ENCODE data around the gene FABP6. TPM values are rescaled to one million over a fixed set of nuclear protein-coding genes. Genes with fewer than 3 reads are reported as not detected.
"Not testable (repeated sequence)": the region's sequence is repeated elsewhere in the genome, so short reads cannot be mapped to it uniquely, and the experiment has no call there.

Gene FABP6
- polyA plus RNA-seq, 2 of the 4 experiments (the other 2 are of a cell fraction) = 0.75 to 0.93 TPM

GRCh38 chr5:160192424-160192823 is 36.9 kb upstream of the FABP6 start:
- ATAC-seq = no peak
- DNase-seq (ENCODE audit: low read depth in 1 of 2, low spot score in 1 of 2) = no peak
- H3K27ac ChIP-seq = no peak overlapping the region
- no peaks in the 10 kb centered on the region for H3K9me3 ChIP-seq
- 94% methylated on average over 6 of the region's 7 CpGs for WGBS (ENCODE audit: missing lambda C conversion rate)
- CTCF ChIA-PET = interaction anchor here (1.1 to 17.4 kb wide), 2 partner anchors 154 to 199 kb away, joined by 4 to 244 read pairs; no protein-coding TSS in a partner anchor
- TF ChIP-seq HOXB13 (CRISPR knock-in tag; IDR thresholded peaks at IDR 0.05; ENCODE audit: low read depth) = no peak
- TF ChIP-seq POLR2AphosphoS2 (conservative IDR thresholded peaks at IDR 0.05; ENCODE audit: low read length) = no peak
- no peak for TF ChIP-seq CBX2 (IDR thresholded peaks at IDR 0.05; ENCODE audit: borderline replicate concordance, low read depth)
- TF ChIP-seq NPAS2 (CRISPR knock-in tag; IDR thresholded peaks at IDR 0.05; ENCODE audit: borderline replicate concordance) = no peak
- no peak for TF ChIP-seq MAFK (IDR thresholded peaks at IDR 0.05; ENCODE audit: partially characterized antibody)
- no peak for TF ChIP-seq HOXA7 (CRISPR knock-in tag; IDR thresholded peaks at IDR 0.05)
- TF ChIP-seq CTCF (IDR thresholded peaks at IDR 0.05) = no peak
- no peak for TF ChIP-seq MAZ (IDR thresholded peaks at IDR 0.05; ENCODE audit: borderline replicate concordance, low read depth, low read length)
- TF ChIP-seq ELK1 (IDR thresholded peaks at IDR 0.05; ENCODE audit: low read depth, low read length) = no peak
- TF ChIP-seq JUN (IDR thresholded peaks at IDR 0.05) = no peak
- no peak for TF ChIP-seq ZFP36 (IDR thresholded peaks at IDR 0.05; ENCODE audit: borderline replicate concordance, partially characterized antibody)
- no peak for TF ChIP-seq BHLHE40 (IDR thresholded peaks at IDR 0.05; ENCODE audit: low read depth, low read length)
- TF ChIP-seq RNF2 (IDR thresholded peaks at IDR 0.05; ENCODE audit: borderline replicate concordance, low read depth) = no peak
- TF ChIP-seq CBX8 (IDR thresholded peaks at IDR 0.05) = no peak
- TF ChIP-seq BCL3 (IDR thresholded peaks at IDR 0.05) = no peak
- TF ChIP-seq ATOH8 (CRISPR knock-in tag; IDR thresholded peaks at IDR 0.05; ENCODE audit: low read depth) = no peak
- no peaks in the 10 kb centered on the region for H3K4me1 ChIP-seq
- no peak for FAIRE-seq
- H3K4me3 ChIP-seq = no peak overlapping the region
- POLR2A ChIA-PET = interaction anchor here (0.6 kb wide), 1 partner anchor 159 kb away, joined by 3 read pairs; no protein-coding TSS in a partner anchor
- no peak overlapping the region for H3K4me2 ChIP-seq

GRCh38 chr5:160193076-160193475 is 36.2 kb upstream of the FABP6 start:
- FAIRE-seq; POLR2A ChIA-PET; H3K27ac ChIP-seq; H3K4me1 ChIP-seq; ATAC-seq; H3K4me2 ChIP-seq; H3K9me3 ChIP-seq; DNase-seq (ENCODE audit: low read depth in 1 of 2, low spot score in 1 of 2); H3K4me3 ChIP-seq: not testable (repeated sequence)
- 93% methylated on average over 18 of the region's 18 CpGs for WGBS (ENCODE audit: missing lambda C conversion rate)
- CTCF ChIA-PET = interaction anchor here (1.4 to 17.4 kb wide), 2 partner anchors 17 to 153 kb away, joined by 3 to 244 read pairs; no protein-coding TSS in a partner anchor

- H3K27ac ChIP-seq; POLR2A ChIA-PET; FAIRE-seq; ATAC-seq; H3K4me2 ChIP-seq; H3K4me3 ChIP-seq; H3K4me1 ChIP-seq; DNase-seq (ENCODE audit: low read depth in 1 of 2, low spot score in 1 of 2); H3K9me3 ChIP-seq: not testable (repeated sequence)
- CTCF ChIA-PET = interaction anchor here (1.4 to 17.4 kb wide), 2 partner anchors 17 to 152 kb away, joined by 3 to 244 read pairs; no protein-coding TSS in a partner anchor
- 97% methylated on average over 19 of the region's 28 CpGs for WGBS (ENCODE audit: missing lambda C conversion rate)
Measured at GRCh38 chr5:160193790-160194189, 35.5 kb upstream of the FABP6 start.

Measured in A549 (cell line).